Memory B cell (primary cell): ENCODE data around the gene SLC9A7.
"Not testable (repeated sequence)": the region's sequence is repeated elsewhere in the genome, so short reads cannot be mapped to it uniquely, and the experiment has no call there.

Source experiments
- ATAC-seq: fragments of 150-1000 bp; cut with Tn5 transposase; 2 replicates; pipeline ENCODE4 v1.10.0; 2021; ENCODE audit warnings: low read depth, mild to moderate bottlenecking, moderate library complexity
- DNase-seq, 2 donors: peaks; one replicate each; pipeline ENCODE4 v3.0.0; 2022; ENCODE audit warnings: low spot score in 2 of 2
- H3K27ac Mint-ChIP-seq: one replicate; pipeline ENCODE4 v1.8.0; 2022; ENCODE audit warnings: mild to moderate bottlenecking, moderate library complexity, mixed read lengths
- H3K27me3 Mint-ChIP-seq: one replicate; pipeline ENCODE4 v1.8.0; 2022; ENCODE audit warnings: mixed read lengths
- H3K36me3 Mint-ChIP-seq: one replicate; pipeline ENCODE4 v1.8.0; 2022; ENCODE audit warnings: mild to moderate bottlenecking, mixed read lengths
- H3K4me1 Mint-ChIP-seq: one replicate; pipeline ENCODE4 v1.8.0; 2022; ENCODE audit warnings: mixed read lengths
- H3K4me3 Mint-ChIP-seq: one replicate; pipeline ENCODE4 v1.8.0; 2022; ENCODE audit warnings: mild to moderate bottlenecking, moderate library complexity, mixed read lengths
- H3K9me3 Mint-ChIP-seq: one replicate; pipeline ENCODE4 v1.8.0; 2022; ENCODE audit warnings: mixed read lengths

SLC9A7 gene

GRCh38 chrX:46758956-46759644 lies at the start of gene SLC9A7:
Gene SLC9A7 (minus strand): TSS chrX:46759118. CDS start chrX:46759029, 89 bp downstream.
- H3K36me3 Mint-ChIP-seq: peaks cover 2% of the 10 kb centered on the region
- ATAC-seq: peak; percentile 67
- peaks cover 24% of the 10 kb centered on the region for H3K4me1 Mint-ChIP-seq
- H3K27me3 Mint-ChIP-seq: no peaks in the 10 kb centered on the region
- peak; percentile 72 to 84 for DNase-seq
- peak within 1 kb of the TSS; percentile 87 for H3K27ac Mint-ChIP-seq
- no peaks in the 10 kb centered on the region for H3K9me3 Mint-ChIP-seq
- H3K4me3 Mint-ChIP-seq: peak within 1 kb of the TSS; percentile 97

DNA sequence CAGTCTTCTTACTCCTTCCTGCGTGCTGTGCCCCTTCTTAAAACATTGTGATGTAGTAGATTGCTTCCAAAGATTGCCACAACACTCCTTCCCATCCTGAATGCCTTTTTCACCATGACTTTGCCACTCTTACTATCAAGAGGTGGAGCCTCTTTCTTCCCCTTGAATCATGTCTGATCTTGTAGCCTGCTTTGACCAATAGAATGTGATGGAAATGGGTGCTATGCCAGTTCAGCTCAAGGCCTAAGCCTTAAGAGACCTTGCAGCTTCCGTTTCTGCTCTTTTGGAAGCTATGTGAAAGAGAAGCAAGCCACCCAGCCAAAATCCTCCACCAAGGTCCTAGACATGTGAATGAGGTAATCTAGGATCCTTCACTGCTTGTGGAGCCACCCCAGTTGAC lies 46.4 kb upstream of the SLC9A7 start:
- no peaks in the 10 kb centered on the region for H3K36me3 Mint-ChIP-seq
- H3K4me3 Mint-ChIP-seq: no peak overlapping the region
- no peaks in the 10 kb centered on the region for H3K4me1 Mint-ChIP-seq
- no peak for DNase-seq
- H3K9me3 Mint-ChIP-seq: peaks cover 4% of the 10 kb centered on the region
- H3K27ac Mint-ChIP-seq: no peak overlapping the region
- ATAC-seq: no peak
- H3K27me3 Mint-ChIP-seq: peaks cover 6% of the 10 kb centered on the region

DNA sequence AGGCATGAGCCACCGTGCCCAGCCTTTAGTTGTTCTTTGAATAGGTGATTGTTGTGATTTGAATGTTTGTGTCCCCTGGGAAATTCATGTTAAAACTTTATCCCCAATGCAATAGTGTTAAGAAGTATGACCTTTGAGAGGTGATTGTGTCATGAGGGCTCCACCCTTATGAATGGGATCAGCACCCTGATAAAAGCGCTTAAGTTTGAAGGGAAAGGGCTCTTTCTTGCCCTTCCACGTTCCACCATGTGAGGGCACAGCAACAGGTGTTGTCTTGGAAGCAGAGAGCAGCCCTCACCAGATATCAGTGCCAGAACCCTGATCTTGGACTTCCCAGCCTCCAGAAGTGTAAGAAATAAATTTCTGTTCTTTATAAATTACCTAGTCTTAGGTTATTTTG lies 44.2 kb upstream of the SLC9A7 start:
- Mint-ChIP-seq H3K27ac (no peak overlapping the region), H3K36me3 (no peaks in the 10 kb centered on the region), H3K4me3 (no peak overlapping the region), H3K27me3 (peaks cover 4% of the 10 kb centered on the region), H3K9me3 (no peaks in the 10 kb centered on the region), H3K4me1 (no peaks in the 10 kb centered on the region)
- no peak for ATAC-seq
- no peak for DNase-seq

- peaks cover 7% of the 10 kb centered on the region for H3K4me1 Mint-ChIP-seq
- H3K4me3 Mint-ChIP-seq: no peak overlapping the region
- H3K36me3 Mint-ChIP-seq: peaks cover 1% of the 10 kb centered on the region
- ATAC-seq (peak; percentile 78), DNase-seq (peak; percentile 65 to 68)
- peaks cover 4% of the 10 kb centered on the region for H3K27me3 Mint-ChIP-seq
- H3K9me3 Mint-ChIP-seq: no peaks in the 10 kb centered on the region
- no peak overlapping the region for H3K27ac Mint-ChIP-seq
Measured at GRCh38 chrX:46796574-46797191, 37.8 kb upstream of the SLC9A7 start.

- ATAC-seq: no peak
- no peak overlapping the region for H3K27ac Mint-ChIP-seq
- H3K9me3 Mint-ChIP-seq: no peaks in the 10 kb centered on the region
- no peak for DNase-seq
- H3K27me3 Mint-ChIP-seq: no peaks in the 10 kb centered on the region
- H3K4me3 Mint-ChIP-seq: no peak overlapping the region
- H3K36me3 Mint-ChIP-seq: peaks cover 1% of the 10 kb centered on the region
- peaks cover 10% of the 10 kb centered on the region for H3K4me1 Mint-ChIP-seq
Measured at GRCh38 chrX:46793386-46794143, 34.6 kb upstream of the SLC9A7 start.

DNA sequence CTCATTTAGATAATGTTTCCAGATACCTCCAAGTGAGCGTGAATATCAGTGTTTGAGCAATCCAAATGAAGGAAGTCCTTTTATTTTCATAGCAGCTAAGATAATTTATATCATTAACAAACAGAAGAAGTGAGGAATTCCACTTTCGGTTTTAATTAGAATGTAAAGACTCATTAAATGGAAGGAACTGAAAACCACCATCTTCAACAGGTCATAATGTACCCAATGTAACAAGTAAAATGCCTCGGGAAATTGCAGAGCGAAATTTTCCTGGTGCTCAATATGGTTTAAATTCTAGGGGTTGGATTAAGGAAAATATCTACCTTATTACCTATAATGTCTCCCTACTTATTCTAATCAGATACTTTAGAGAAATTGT lies 33.9 kb upstream of the SLC9A7 start:
- Mint-ChIP-seq H3K27ac (no peak overlapping the region), H3K4me3 (peak overlapping the region; percentile 24), H3K4me1 (peaks cover 10% of the 10 kb centered on the region), H3K36me3 (peaks cover 1% of the 10 kb centered on the region), H3K9me3 (no peaks in the 10 kb centered on the region), H3K27me3 (no peaks in the 10 kb centered on the region)
- ATAC-seq (no peak), DNase-seq (no peak)

GRCh38 chrX:46791927-46792809 lies 33.2 kb upstream of the SLC9A7 start:
- ATAC-seq (no peak), DNase-seq (no peak)
- Mint-ChIP-seq H3K27ac (no peak overlapping the region), H3K4me3 (peak overlapping the region; percentile 24), H3K27me3 (no peaks in the 10 kb centered on the region), H3K4me1 (peaks cover 10% of the 10 kb centered on the region), H3K9me3 (no peaks in the 10 kb centered on the region), H3K36me3 (peaks cover 1% of the 10 kb centered on the region)

DNA sequence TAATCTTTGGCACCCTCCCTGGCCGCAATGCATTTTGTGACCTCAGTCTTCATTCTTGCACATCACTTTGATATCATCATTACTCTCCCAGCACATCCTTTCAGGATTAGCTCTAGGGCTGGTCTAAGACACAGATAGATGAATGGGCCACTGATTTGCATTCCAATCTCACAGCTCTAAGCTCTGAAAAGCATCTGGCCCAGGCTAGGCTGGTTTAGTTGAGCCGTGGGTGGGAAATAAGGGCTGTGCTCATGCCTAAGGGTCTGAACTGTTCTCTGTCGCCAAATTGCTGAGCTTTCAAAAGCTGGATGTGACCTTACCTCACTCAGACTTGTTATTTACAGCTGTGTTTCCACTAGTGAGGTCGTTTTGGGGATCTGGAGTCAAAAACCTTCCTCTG lies 30.0 kb upstream of the SLC9A7 start:
- H3K27ac Mint-ChIP-seq: no peak overlapping the region
- H3K4me3 Mint-ChIP-seq: no peak overlapping the region
- no peaks in the 10 kb centered on the region for H3K36me3 Mint-ChIP-seq
- ATAC-seq (no peak), DNase-seq (no peak)
- no peaks in the 10 kb centered on the region for H3K27me3 Mint-ChIP-seq
- no peaks in the 10 kb centered on the region for H3K9me3 Mint-ChIP-seq
- H3K4me1 Mint-ChIP-seq: peaks cover 10% of the 10 kb centered on the region

DNA sequence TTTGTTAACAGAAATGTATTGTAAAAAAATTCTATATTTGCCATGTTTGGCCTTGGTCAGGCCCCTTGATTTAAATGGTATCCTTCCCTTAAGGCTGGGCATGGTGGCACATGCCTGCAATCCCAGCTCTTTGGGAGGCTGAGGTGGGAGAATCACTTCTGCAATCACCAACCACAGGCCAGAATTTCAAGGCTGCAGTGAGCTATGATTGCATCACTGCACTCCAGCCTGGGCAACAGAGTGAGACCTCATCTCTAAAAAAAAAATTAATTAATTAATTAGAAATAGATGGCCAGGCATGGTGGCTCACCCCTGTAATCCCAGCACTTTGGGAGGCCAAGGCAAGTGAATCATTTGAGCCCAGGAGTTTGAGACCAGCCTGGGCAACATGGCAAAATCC lies 25.5 kb upstream of the SLC9A7 start:
- H3K27ac Mint-ChIP-seq, H3K9me3 Mint-ChIP-seq, H3K4me1 Mint-ChIP-seq, ATAC-seq, H3K4me3 Mint-ChIP-seq, DNase-seq, H3K36me3 Mint-ChIP-seq, H3K27me3 Mint-ChIP-seq: not testable (repeated sequence)

- no peak for ATAC-seq
- no peaks in the 10 kb centered on the region for H3K9me3 Mint-ChIP-seq
- H3K36me3 Mint-ChIP-seq: no peaks in the 10 kb centered on the region
- no peak overlapping the region for H3K27ac Mint-ChIP-seq
- DNase-seq: no peak
- peaks cover 3% of the 10 kb centered on the region for H3K27me3 Mint-ChIP-seq
- no peaks in the 10 kb centered on the region for H3K4me1 Mint-ChIP-seq
- H3K4me3 Mint-ChIP-seq: no peak overlapping the region
Measured at GRCh38 chrX:46782034-46782433, 23.1 kb upstream of the SLC9A7 start.

GRCh38 chrX:46777971-46778810 lies 19.3 kb upstream of the SLC9A7 start:
- Mint-ChIP-seq H3K9me3 (no peaks in the 10 kb centered on the region), H3K4me1 (no peaks in the 10 kb centered on the region), H3K27me3 (peaks cover 3% of the 10 kb centered on the region), H3K4me3 (no peak overlapping the region), H3K27ac (no peak overlapping the region), H3K36me3 (no peaks in the 10 kb centered on the region)
- DNase-seq: no peak
- no peak for ATAC-seq

DNA sequence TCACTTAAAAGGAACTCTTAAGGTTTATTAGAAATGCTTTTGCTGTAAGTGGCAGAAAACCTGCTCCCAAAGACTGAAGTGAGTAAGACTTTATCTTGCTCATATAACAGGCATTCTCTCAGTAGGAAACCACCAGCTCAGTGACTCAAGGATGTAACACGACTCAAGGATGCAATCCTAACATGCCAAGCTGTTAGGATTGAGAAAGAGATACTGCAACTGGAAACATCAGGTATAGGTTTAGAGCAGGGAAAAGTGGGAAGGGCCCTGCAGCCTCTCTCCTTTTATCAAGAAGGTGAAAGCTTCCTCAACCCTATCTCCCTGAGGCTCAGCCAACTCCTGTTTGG lies 11.9 kb upstream of the SLC9A7 start:
- Mint-ChIP-seq H3K9me3 (no peaks in the 10 kb centered on the region), H3K27ac (no peak overlapping the region), H3K27me3 (no peaks in the 10 kb centered on the region), H3K4me1 (no peaks in the 10 kb centered on the region), H3K4me3 (no peak overlapping the region), H3K36me3 (no peaks in the 10 kb centered on the region)
- no peak for DNase-seq
- ATAC-seq: no peak
